Effector memory CD8-positive, alpha-beta T cell (primary cell): ENCODE measurements around the gene MBNL2.
"Not testable (repeated sequence)": the region's sequence is repeated elsewhere in the genome, so short reads cannot be mapped to it uniquely, and the experiment has no call there.

Experiments used
- ATAC-seq: fragments of 150-1000 bp; cut with Tn5 transposase; replicated peaks from 2 replicates; pipeline ENCODE4 v1.10.0; 2021; ENCODE audit warnings: mild to moderate bottlenecking, moderate library complexity
- DNase-seq, 3 experiments: peaks; one replicate each; pipeline ENCODE4 v3.0.0; 2021
- H3K27ac Mint-ChIP-seq, 2 donors: one replicate each; pipeline ENCODE4 v1.8.0; 2022; ENCODE audit warnings: mild to moderate bottlenecking in 2 of 2, mixed read lengths in 2 of 2, moderate library complexity in 2 of 2
- H3K27me3 Mint-ChIP-seq, 2 donors: one replicate each; pipeline ENCODE4 v1.8.0; 2022; ENCODE audit warnings: mixed read lengths in 2 of 2
- H3K36me3 Mint-ChIP-seq: one replicate; pipeline ENCODE4 v1.8.0; 2022; ENCODE audit warnings: mild to moderate bottlenecking, moderate library complexity, mixed read lengths; ENCODE audit not compliant: insufficient read depth
- H3K4me1 Mint-ChIP-seq, 2 donors: one replicate each; pipeline ENCODE4 v1.8.0; 2022; ENCODE audit warnings: low read depth in 2 of 2, mixed read lengths in 2 of 2
- H3K4me3 Mint-ChIP-seq, 2 donors: one replicate each; pipeline ENCODE4 v1.8.0; 2022; ENCODE audit warnings: mild to moderate bottlenecking in 2 of 2, mixed read lengths in 2 of 2, moderate library complexity in 2 of 2
- H3K9me3 Mint-ChIP-seq, 2 donors: one replicate each; pipeline ENCODE4 v1.8.0; 2022; ENCODE audit warnings: mixed read lengths in 2 of 2

MBNL2 gene

DNA sequence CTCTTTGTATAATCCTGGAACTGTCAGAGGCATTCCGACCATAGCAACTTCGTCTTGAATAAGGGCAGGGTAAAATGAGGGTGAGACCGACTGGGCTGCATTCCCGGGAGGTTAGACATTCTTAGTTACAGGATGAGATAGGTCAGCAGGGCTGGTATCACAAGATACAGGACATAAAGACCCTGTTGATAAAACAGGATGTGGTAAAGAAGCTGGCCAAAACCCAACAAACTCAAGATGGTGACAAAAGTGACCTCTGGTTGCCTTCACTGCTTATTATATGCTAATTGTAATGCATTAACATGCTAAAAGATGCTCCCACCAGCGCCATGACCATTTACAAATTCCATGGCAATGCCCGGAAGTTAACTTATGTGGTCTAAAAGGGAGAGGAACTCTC is 27.7 kb upstream of the MBNL2 start:
- Mint-ChIP-seq H3K4me1 (peaks cover 0 to 2% of the 10 kb centered on the region in 2 donors), H3K4me3 (no peak overlapping the region), H3K36me3 (peaks cover 3% of the 10 kb centered on the region), H3K9me3 (no peaks in the 10 kb centered on the region), H3K27me3 (peaks cover 14 to 21% of the 10 kb centered on the region in 2 donors), H3K27ac (no peak overlapping the region)
- ATAC-seq (no peak), DNase-seq (no peak)

DNA sequence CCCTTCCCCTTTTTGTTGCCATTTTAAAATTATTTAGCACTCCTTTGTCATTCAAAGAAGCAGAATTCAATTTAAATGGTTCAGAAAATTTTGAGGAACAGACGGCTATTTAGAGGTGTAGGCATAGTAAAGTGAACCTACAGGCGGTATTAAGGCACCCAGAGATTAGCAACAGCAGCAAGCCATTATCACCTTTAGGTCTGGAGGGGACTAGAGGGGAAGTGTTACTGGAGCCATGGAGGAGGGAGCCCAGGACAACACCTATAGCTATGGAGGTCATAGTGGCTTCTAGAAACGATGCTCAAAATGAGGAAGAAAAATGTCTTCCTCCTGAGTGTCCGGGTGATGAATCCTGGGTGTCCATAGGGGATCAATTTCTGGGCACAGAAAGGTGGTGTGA is 25.8 kb upstream of the MBNL2 start:
- no peak overlapping the region for H3K4me3 Mint-ChIP-seq
- peaks cover 0 to under 1% of the 10 kb centered on the region in 2 donors for H3K4me1 Mint-ChIP-seq
- no peaks in the 10 kb centered on the region for H3K36me3 Mint-ChIP-seq
- no peak for DNase-seq
- peaks cover 15 to 25% of the 10 kb centered on the region in 2 donors for H3K27me3 Mint-ChIP-seq
- H3K9me3 Mint-ChIP-seq: no peaks in the 10 kb centered on the region
- no peak overlapping the region for H3K27ac Mint-ChIP-seq
- ATAC-seq: no peak

GRCh38 chr13:97198753-97199152 is 23.4 kb upstream of the MBNL2 start:
- H3K4me3 Mint-ChIP-seq: no peak overlapping the region
- no peaks in the 10 kb centered on the region for H3K36me3 Mint-ChIP-seq
- no peak overlapping the region for H3K27ac Mint-ChIP-seq
- H3K4me1 Mint-ChIP-seq: no peaks in the 10 kb centered on the region
- peaks cover 27 to 37% of the 10 kb centered on the region in 2 donors for H3K27me3 Mint-ChIP-seq
- ATAC-seq: no peak
- no peak for DNase-seq
- H3K9me3 Mint-ChIP-seq: no peaks in the 10 kb centered on the region

DNA sequence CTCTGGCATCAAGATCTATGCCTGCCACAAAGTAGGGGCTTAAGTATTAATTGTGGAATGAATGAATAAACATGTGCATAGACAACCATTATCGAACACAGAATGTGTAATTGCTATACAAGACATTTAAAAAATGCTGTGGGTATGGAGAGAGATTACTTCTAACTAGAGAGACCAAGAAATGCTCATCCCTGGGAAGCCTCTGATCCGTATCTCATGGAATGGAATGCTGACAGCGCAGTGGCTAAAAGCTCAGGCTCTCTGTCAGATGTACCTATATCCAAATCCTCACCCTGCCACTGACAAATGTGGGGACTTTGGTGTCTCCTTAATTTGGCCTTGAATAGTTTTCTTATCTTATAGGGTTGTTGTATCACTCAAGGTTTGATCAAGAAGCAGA is 22.7 kb upstream of the MBNL2 start:
- no peaks in the 10 kb centered on the region for H3K4me1 Mint-ChIP-seq
- ATAC-seq: no peak
- no peaks in the 10 kb centered on the region for H3K9me3 Mint-ChIP-seq
- H3K36me3 Mint-ChIP-seq: no peaks in the 10 kb centered on the region
- H3K27ac Mint-ChIP-seq: no peak overlapping the region
- peaks cover 27 to 37% of the 10 kb centered on the region in 2 donors for H3K27me3 Mint-ChIP-seq
- DNase-seq: no peak
- H3K4me3 Mint-ChIP-seq: no peak overlapping the region

DNA sequence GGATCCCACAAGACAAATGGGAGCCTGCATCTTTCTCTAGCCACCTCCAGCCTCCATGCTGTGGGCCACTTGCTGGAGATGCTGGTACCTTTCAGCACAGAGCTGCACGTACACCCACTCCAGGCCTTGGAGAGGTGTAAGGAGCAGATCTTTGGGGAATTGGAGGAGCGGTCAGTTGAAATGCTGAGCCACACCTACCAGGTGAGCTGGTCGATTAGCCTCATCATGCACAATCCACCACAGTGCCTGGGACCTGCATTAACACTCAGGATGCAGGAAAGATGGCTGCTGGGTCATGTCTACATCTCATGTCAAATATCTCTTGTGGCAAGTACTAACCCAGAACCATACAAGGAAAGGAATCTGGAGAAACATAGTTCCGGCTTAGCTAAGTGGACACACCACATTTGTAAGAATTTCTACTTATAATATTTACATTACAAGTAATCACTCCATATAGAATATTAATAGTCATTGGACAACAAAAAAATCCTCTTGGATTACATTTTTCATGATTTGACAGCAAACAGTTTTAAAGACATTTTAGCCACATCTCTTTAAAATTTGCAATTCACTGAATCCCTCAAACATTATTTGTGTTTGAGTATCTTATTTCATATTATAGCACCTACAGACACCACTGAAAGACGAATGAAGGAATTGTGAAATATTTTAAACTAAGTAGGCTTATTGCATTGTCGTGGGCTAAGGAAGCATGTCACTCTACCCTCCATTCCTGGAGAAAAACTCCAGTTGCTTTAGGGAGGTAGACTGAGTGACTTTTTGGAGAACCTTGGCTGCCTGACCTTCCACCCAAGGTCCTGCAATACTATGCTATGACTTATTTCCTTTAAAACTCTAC is 21.8 kb upstream of the MBNL2 start:
- Mint-ChIP-seq H3K4me3 (no peak overlapping the region), H3K36me3 (no peaks in the 10 kb centered on the region), H3K27ac (no peak overlapping the region), H3K27me3 (peaks cover 27 to 32% of the 10 kb centered on the region in 2 donors), H3K9me3 (no peaks in the 10 kb centered on the region), H3K4me1 (no peaks in the 10 kb centered on the region)
- DNase-seq (no peak), ATAC-seq (no peak)

GRCh38 chr13:97202761-97203160 is 19.4 kb upstream of the MBNL2 start:
- Mint-ChIP-seq H3K27ac (no peak overlapping the region), H3K36me3 (no peaks in the 10 kb centered on the region), H3K27me3 (peaks cover 27 to 31% of the 10 kb centered on the region in 2 donors), H3K9me3 (no peaks in the 10 kb centered on the region), H3K4me3 (no peak overlapping the region), H3K4me1 (no peaks in the 10 kb centered on the region)
- ATAC-seq (no peak), DNase-seq (no peak)

- Mint-ChIP-seq H3K27me3 (peaks cover 12 to 15% of the 10 kb centered on the region in 2 donors), H3K9me3 (no peaks in the 10 kb centered on the region), H3K36me3 (no peaks in the 10 kb centered on the region), H3K4me3 (no peak overlapping the region), H3K27ac (no peak overlapping the region), H3K4me1 (peaks cover under 1 to 7% of the 10 kb centered on the region in 2 donors)
- no peak for DNase-seq
- no peak for ATAC-seq
These were observed 16.7 kb upstream of the MBNL2 start for GRCh38 chr13:97205465-97205864.

GRCh38 chr13:97205982-97206381 is 16.2 kb upstream of the MBNL2 start:
- Mint-ChIP-seq H3K27ac (no peak overlapping the region), H3K36me3 (no peaks in the 10 kb centered on the region), H3K9me3 (no peaks in the 10 kb centered on the region), H3K4me3 (no peak overlapping the region), H3K27me3 (peaks cover 12 to 13% of the 10 kb centered on the region in 2 donors), H3K4me1 (peaks cover 6 to 12% of the 10 kb centered on the region in 2 donors)
- no peak for ATAC-seq
- DNase-seq: no peak

GRCh38 chr13:97207252-97207651 is 14.9 kb upstream of the MBNL2 start:
- H3K36me3 Mint-ChIP-seq, H3K9me3 Mint-ChIP-seq, H3K27ac Mint-ChIP-seq, H3K4me3 Mint-ChIP-seq, DNase-seq, ATAC-seq: not testable (repeated sequence)
- Mint-ChIP-seq H3K4me1 (peaks cover 10 to 15% of the 10 kb centered on the region in 2 donors), H3K27me3 (peaks cover 11 to 12% of the 10 kb centered on the region in 2 donors)

- DNase-seq (no peak), ATAC-seq (no peak)
- H3K4me1 Mint-ChIP-seq: peaks cover 18% of the 10 kb centered on the region in 2 donors
- H3K27ac Mint-ChIP-seq: no peak overlapping the region
- no peaks in the 10 kb centered on the region for H3K27me3 Mint-ChIP-seq
- no peaks in the 10 kb centered on the region for H3K9me3 Mint-ChIP-seq
- no peak overlapping the region for H3K4me3 Mint-ChIP-seq
- H3K36me3 Mint-ChIP-seq: no peaks in the 10 kb centered on the region
These were observed 10.8 kb upstream of the MBNL2 start for GRCh38 chr13:97211300-97211699.

DNA sequence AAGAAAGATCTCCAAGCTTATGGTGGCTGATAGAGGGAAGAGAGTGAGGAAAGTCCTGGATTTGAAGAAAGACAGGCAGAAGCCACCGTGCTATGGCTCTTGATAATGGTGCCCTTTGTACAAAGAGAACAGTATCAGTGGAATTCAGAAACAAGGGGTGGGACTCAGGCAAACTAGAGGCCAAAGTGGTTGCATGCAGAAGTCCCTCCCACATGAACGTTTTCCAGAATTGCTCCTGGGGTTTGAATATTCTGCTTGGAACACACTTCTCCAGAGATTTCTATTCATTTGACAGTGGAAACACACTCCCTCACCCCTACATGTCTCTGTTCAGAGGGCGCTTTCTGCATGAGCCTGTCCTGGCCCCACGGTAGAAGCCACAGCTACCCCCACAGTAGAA is 10.1 kb upstream of the MBNL2 start:
- no peaks in the 10 kb centered on the region for H3K27me3 Mint-ChIP-seq
- no peak for ATAC-seq
- H3K36me3 Mint-ChIP-seq: no peaks in the 10 kb centered on the region
- peaks cover 18% of the 10 kb centered on the region in 2 donors for H3K4me1 Mint-ChIP-seq
- H3K4me3 Mint-ChIP-seq: no peak overlapping the region
- no peak for DNase-seq
- no peaks in the 10 kb centered on the region for H3K9me3 Mint-ChIP-seq
- H3K27ac Mint-ChIP-seq: no peak overlapping the region

GRCh38 chr13:97212601-97213040 is 9.5 kb upstream of the MBNL2 start:
- ATAC-seq (no peak), DNase-seq (no peak)
- Mint-ChIP-seq H3K27ac (no peak overlapping the region), H3K4me1 (peaks cover 18% of the 10 kb centered on the region in 2 donors), H3K4me3 (no peak overlapping the region), H3K27me3 (no peaks in the 10 kb centered on the region), H3K36me3 (no peaks in the 10 kb centered on the region), H3K9me3 (no peaks in the 10 kb centered on the region)

- H3K4me1 Mint-ChIP-seq: peaks cover 16 to 18% of the 10 kb centered on the region in 2 donors
- peak overlapping the region in 1 of 2 donors; percentile 32 for H3K27ac Mint-ChIP-seq
- DNase-seq (no peak), ATAC-seq (no peak)
- H3K9me3 Mint-ChIP-seq: no peaks in the 10 kb centered on the region
- H3K36me3 Mint-ChIP-seq: no peaks in the 10 kb centered on the region
- H3K4me3 Mint-ChIP-seq: no peak overlapping the region
- no peaks in the 10 kb centered on the region for H3K27me3 Mint-ChIP-seq
These were observed 7.2 kb upstream of the MBNL2 start for GRCh38 chr13:97214921-97215320.

GRCh38 chr13:97215325-97215724 is 6.8 kb upstream of the MBNL2 start:
- H3K27me3 Mint-ChIP-seq: no peaks in the 10 kb centered on the region
- no peaks in the 10 kb centered on the region for H3K36me3 Mint-ChIP-seq
- H3K4me3 Mint-ChIP-seq: no peak overlapping the region
- H3K4me1 Mint-ChIP-seq: peaks cover 12 to 18% of the 10 kb centered on the region in 2 donors
- peak overlapping the region in 1 of 2 donors; percentile 32 for H3K27ac Mint-ChIP-seq
- peak; percentile 83 for ATAC-seq
- DNase-seq: no peak
- no peaks in the 10 kb centered on the region for H3K9me3 Mint-ChIP-seq
